Stomach (tissue), 9 donors: ENCODE measurements around the gene R3HDM4. TPM values are rescaled to one million over a fixed set of nuclear protein-coding genes. Genes with fewer than 3 reads are reported as not detected.

Experiments
- DNase-seq, 2 donors: peaks; one replicate each; pipeline versions ENCODE4 v3.0.0 to v3.0.0-alpha.2; 2013 to 2019
- H3K27ac ChIP-seq, 5 donors: fragments of 200-600 bp in 4 of 5; sonication (generic) in 4 of 5; one replicate each; pipeline ENCODE4 v1.5.1; 2013 to 2019; ENCODE audit warnings: mild to moderate bottlenecking in 1 of 5, moderate library complexity in 1 of 5
- H3K27me3 ChIP-seq, 3 donors: fragments of 200-600 bp; sonication (generic); one replicate each; pipeline ENCODE4 v1.5.1; 2017 to 2019; ENCODE audit warnings: mixed run types in 1 of 3
- H3K36me3 ChIP-seq, 4 donors: fragments of 200-600 bp; sonication (generic); 1 replicate in 3 of 4; 2 replicates in 1 of 4; pipeline ENCODE4 v1.5.1; 2016 to 2019
- H3K4me1 ChIP-seq, 4 donors: fragments of 200-600 bp; sonication (generic); one replicate each; pipeline ENCODE4 v1.5.1; 2016 to 2019
- H3K4me3 ChIP-seq, 4 donors: fragments of 200-600 bp; sonication (generic) in 3 of 4; one replicate each; pipeline ENCODE4 v1.5.1; 2016 to 2019; ENCODE audit warnings: mild to moderate bottlenecking in 1 of 4
- H3K9me3 ChIP-seq, 4 donors: fragments of 200-600 bp; sonication (generic); one replicate each; pipeline ENCODE4 v1.5.1; 2016 to 2019
- CTCF ChIP-seq, 7 experiments: fragments of 450-650 bp in 4 of 7; fragments of 200-600 bp in 3 of 7; sonication (generic) in 3 of 7; IDR thresholded peaks; one replicate each; pipeline ENCODE4 v1.5.1; 2016 to 2019; ENCODE audit warnings: antibody characterized with exemption in 7 of 7, control low read depth in 2 of 7, mild to moderate bottlenecking in 1 of 7
- EP300 ChIP-seq: sonication (generic); formaldehyde crosslinking; IDR thresholded peaks from one replicate; pipeline ENCODE4 v1.6.1; 2017; ENCODE audit warnings: antibody characterized with exemption
- POLR2A ChIP-seq, 4 donors: fragments of 450-650 bp; IDR thresholded peaks; one replicate each; pipeline ENCODE4 v1.6.1; 2016; ENCODE audit warnings: antibody characterized with exemption in 4 of 4, control low read depth in 2 of 4, mild to moderate bottlenecking in 1 of 4, moderate library complexity in 1 of 4
- POLR2AphosphoS5 ChIP-seq, 3 donors: sonication (generic); formaldehyde crosslinking; IDR thresholded peaks; one replicate each; pipeline ENCODE4 v1.6.1; 2016; ENCODE audit warnings: antibody characterized with exemption in 3 of 3
- WGBS, 5 donors: extraction: QIAGEN DNeasy Blood & Tissue Kit in 3 of 5; methylation state at CpG; one replicate each; pipeline versions ENCODE4 v1.1.5 to v1.1.7; 2013 to 2018; 5-methylcytosine and 5-hydroxymethylcytosine counted together
- intact Hi-C: fragments of 100-400 bp; cut with DNase I; formaldehyde crosslinking; loops from one replicate; pipeline ENCODE4 v1.15.1; 2023; ENCODE audit warnings: low total_unique reads
- polyA plus RNA-seq, 3 donors: library from polyadenylated mRNA; stranded (reverse); fragments of 200-250 nt; gene quantifications; one replicate each; pipeline ENCODE4 v1.2.3, GENCODE V29; 2013
- total RNA-seq, 5 donors: library from RNA; depleted of rRNA; stranded (reverse); fragments of >200 nt; gene quantifications; one replicate each; pipeline versions ENCODE4 v1.1.0 to v1.2.3, GENCODE V29; 2014 to 2016
- donor health status: healthy with polysubstance abuse.
- donor health status: Bipolar disorder and iron deficiency.
- donor health status: healthy.

The R3HDM4 gene
- total and polyA plus RNA-seq, 8 donors: 5.8 to 63.8 (median 48.4) TPM

- WGBS, 5 donors: 88 to 93% (median 91%) methylated on average over 18 to 29 of the region's 29 CpGs
- Histone ChIP-seq H3K27me3 (no peaks in the 10 kb centered on the region), H3K36me3 (peaks cover 28 to 86% (median 78%) of the 10 kb centered on the region in 4 donors), H3K9me3 (no peaks in the 10 kb centered on the region), H3K27ac (no peak overlapping the region), H3K4me1 (peaks cover 8 to 20% (median 10%) of the 10 kb centered on the region in 4 donors), H3K4me3 (no peak overlapping the region)
- intact Hi-C loops: no loop called here
- DNase-seq: no peak
- TF ChIP-seq POLR2AphosphoS5 (IDR thresholded peaks at IDR 0.05): no peak
These were observed 36.2 kb downstream of the R3HDM4 start for GRCh38 chr19:876780-877314.

- no peak for DNase-seq
- no peaks in the 10 kb centered on the region for H3K27me3 ChIP-seq
- 72 to 82% (median 77%) methylated on average over 18 of the region's 18 CpGs for WGBS, 5 donors
- no peak overlapping the region for H3K4me3 ChIP-seq
- no peaks in the 10 kb centered on the region for H3K9me3 ChIP-seq
- H3K27ac ChIP-seq: no peak overlapping the region
- H3K4me1 ChIP-seq: peaks cover 9 to 25% (median 14%) of the 10 kb centered on the region in 4 donors
- peaks cover 22 to 84% (median 75%) of the 10 kb centered on the region in 4 donors for H3K36me3 ChIP-seq
- TF ChIP-seq EP300 (no peak), CTCF (IDR thresholded peaks at IDR 0.05) (no peak), POLR2AphosphoS5 (IDR thresholded peaks at IDR 0.05) (no peak), POLR2A (IDR thresholded peaks at IDR 0.05) (no peak)
- intact Hi-C loops: no loop called here
These were observed 36.9 kb downstream of the R3HDM4 start for GRCh38 chr19:876089-876488.

- Histone ChIP-seq H3K27me3 (no peaks in the 10 kb centered on the region), H3K4me3 (no peak overlapping the region), H3K4me1 (peaks cover 9 to 31% (median 20%) of the 10 kb centered on the region in 4 donors), H3K27ac (no peak overlapping the region), H3K9me3 (no peaks in the 10 kb centered on the region), H3K36me3 (peaks cover 23 to 84% (median 75%) of the 10 kb centered on the region in 4 donors)
- intact Hi-C loops: no loop called here
- 91 to 96% (median 94%) methylated on average over 25 to 28 of the region's 28 CpGs for WGBS, 5 donors
- DNase-seq: no peak
- no peak for TF ChIP-seq POLR2AphosphoS5 (IDR thresholded peaks at IDR 0.05)
- TF ChIP-seq CTCF (IDR thresholded peaks at IDR 0.05): no peak
- TF ChIP-seq POLR2A (IDR thresholded peaks at IDR 0.05): no peak
- TF ChIP-seq EP300: no peak
These were observed 37.6 kb downstream of the R3HDM4 start for GRCh38 chr19:875265-875879.

- Histone ChIP-seq H3K27me3 (no peaks in the 10 kb centered on the region), H3K27ac (peak overlapping the region in 1 of 5 donors; percentile 20), H3K9me3 (no peaks in the 10 kb centered on the region), H3K4me3 (no peak overlapping the region), H3K4me1 (peaks cover 12 to 44% (median 32%) of the 10 kb centered on the region in 4 donors), H3K36me3 (peaks cover 16 to 84% (median 77%) of the 10 kb centered on the region in 4 donors)
- DNase-seq: no peak
- intact Hi-C loops: no loop called here
- TF ChIP-seq POLR2AphosphoS5 (IDR thresholded peaks at IDR 0.05): no peak
- TF ChIP-seq POLR2A (IDR thresholded peaks at IDR 0.05): no peak
- TF ChIP-seq EP300: no peak
- no peak for TF ChIP-seq CTCF (IDR thresholded peaks at IDR 0.05)
- 84 to 94% (median 89%) methylated on average over 9 to 22 of the region's 22 CpGs for WGBS, 5 donors
These were observed 39.4 kb downstream of the R3HDM4 start for GRCh38 chr19:873561-874041.

- Histone ChIP-seq H3K4me3 (peak overlapping the region in 1 of 4 donors; percentile 15), H3K9me3 (no peaks in the 10 kb centered on the region), H3K36me3 (peaks cover 19 to 87% (median 81%) of the 10 kb centered on the region in 4 donors), H3K4me1 (peaks cover 12 to 49% (median 33%) of the 10 kb centered on the region in 4 donors), H3K27me3 (no peaks in the 10 kb centered on the region), H3K27ac (peak overlapping the region in 2 of 5 donors; percentile 20 to 73)
- TF ChIP-seq POLR2AphosphoS5 (IDR thresholded peaks at IDR 0.05) (no peak), CTCF (IDR thresholded peaks at IDR 0.05) (no peak), POLR2A (IDR thresholded peaks at IDR 0.05) (no peak)
- peak in 1 of 2 donors; percentile 75 for DNase-seq
- intact Hi-C loops: no loop called here
- 71 to 100% (median 79%) methylated on average over 2 to 13 of the region's 13 CpGs for WGBS, 5 donors
These were observed 39.9 kb downstream of the R3HDM4 start for GRCh38 chr19:873084-873483.
